ENCODE results near the gene SECISBP2L.

- no peak for TF ChIP-seq CTCF (IDR thresholded peaks at IDR 0.05)
- no peak for TF ChIP-seq EZH2 (IDR thresholded peaks at IDR 0.05)
- no peak for TF ChIP-seq EZH2phosphoT487 (IDR thresholded peaks at IDR 0.05)
Observed at GRCh38 chr15:49058559-49058958, 12.3 kb upstream of the SECISBP2L start.

All from neural progenitor cell (in vitro differentiated cells).